Parathyroid adenoma (tissue), 2 donors: ENCODE results near the gene ST8SIA5.
"Not testable (repeated sequence)": the region's sequence is repeated elsewhere in the genome, so short reads cannot be mapped to it uniquely, and the experiment has no call there.

ENCODE experiments used
- H2AFZ ChIP-seq: fragments of 300-600 bp; sonication (generic); one replicate; pipeline ENCODE4 v1.7.0; 2017; ENCODE audit warnings: antibody characterized with exemption, mild to moderate bottlenecking
- H3K27ac ChIP-seq: fragments of 300-600 bp; sonication (generic); one replicate; pipeline ENCODE4 v1.7.0; 2017
- H3K27me3 ChIP-seq: fragments of 300-600 bp; sonication (generic); one replicate; pipeline ENCODE4 v1.7.0; 2017; ENCODE audit warnings: low read length; ENCODE audit not compliant: control insufficient read depth, insufficient read depth
- H3K36me3 ChIP-seq: fragments of 300-600 bp; sonication (generic); one replicate; pipeline ENCODE4 v1.7.0; 2017; ENCODE audit warnings: low read length; ENCODE audit not compliant: control insufficient read depth, insufficient read depth
- H3K4me1 ChIP-seq: fragments of 300-600 bp; sonication (generic); one replicate; pipeline ENCODE4 v1.7.0; 2017; ENCODE audit warnings: control low read depth
- H3K4me2 ChIP-seq: fragments of 300-600 bp; sonication (generic); one replicate; pipeline ENCODE4 v1.7.0; 2017; ENCODE audit warnings: low read length
- H3K4me3 ChIP-seq: fragments of 300-600 bp; sonication (generic); one replicate; pipeline ENCODE4 v1.7.0; 2017; ENCODE audit warnings: low read depth, low read length
- H3K79me2 ChIP-seq: fragments of 300-600 bp; sonication (generic); one replicate; pipeline ENCODE4 v1.7.0; 2017; ENCODE audit warnings: control low read depth
- H3K9ac ChIP-seq: fragments of 300-600 bp; sonication (generic); one replicate; pipeline ENCODE4 v1.7.0; 2017; ENCODE audit warnings: mild to moderate bottlenecking
- H3K9me3 ChIP-seq: fragments of 300-600 bp; sonication (generic); one replicate; pipeline ENCODE4 v1.7.0; 2017; ENCODE audit warnings: low read length; ENCODE audit not compliant: control insufficient read depth
- TF ChIP-seq, protein P1 (sequence below): fragments of 300-600 bp; sonication (generic); IDR thresholded peaks from one replicate; pipeline ENCODE4 v1.7.0; 2017; ENCODE audit warnings: antibody characterized with exemption, mild to moderate bottlenecking
- donor health status: primary hyperparathyroidism.

Gene ST8SIA5, protein sequence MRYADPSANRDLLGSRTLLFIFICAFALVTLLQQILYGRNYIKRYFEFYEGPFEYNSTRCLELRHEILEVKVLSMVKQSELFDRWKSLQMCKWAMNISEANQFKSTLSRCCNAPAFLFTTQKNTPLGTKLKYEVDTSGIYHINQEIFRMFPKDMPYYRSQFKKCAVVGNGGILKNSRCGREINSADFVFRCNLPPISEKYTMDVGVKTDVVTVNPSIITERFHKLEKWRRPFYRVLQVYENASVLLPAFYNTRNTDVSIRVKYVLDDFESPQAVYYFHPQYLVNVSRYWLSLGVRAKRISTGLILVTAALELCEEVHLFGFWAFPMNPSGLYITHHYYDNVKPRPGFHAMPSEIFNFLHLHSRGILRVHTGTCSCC

GRCh38 chr18:46756559-46757201 lies at the start of gene ST8SIA5:
Gene ST8SIA5 (minus strand): TSS chr18:46757053. CDS start chr18:46756508, 545 bp downstream.
- Histone ChIP-seq H3K36me3 (no peaks in the 10 kb centered on the region), H2AFZ (peak within 1 kb of the TSS; percentile 72), H3K9ac (peak within 1 kb of the TSS; percentile 75), H3K27ac (peak within 1 kb of the TSS; percentile 96), H3K4me1 (peaks cover 26% of the 10 kb centered on the region), H3K9me3 (no peaks in the 10 kb centered on the region), H3K27me3 (no peaks in the 10 kb centered on the region), H3K4me3 (peak within 1 kb of the TSS; percentile 88), H3K79me2 (peaks cover 21% of the 10 kb centered on the region), H3K4me2 (peak within 1 kb of the TSS; percentile 93)
- TF ChIP-seq, protein P1, sequence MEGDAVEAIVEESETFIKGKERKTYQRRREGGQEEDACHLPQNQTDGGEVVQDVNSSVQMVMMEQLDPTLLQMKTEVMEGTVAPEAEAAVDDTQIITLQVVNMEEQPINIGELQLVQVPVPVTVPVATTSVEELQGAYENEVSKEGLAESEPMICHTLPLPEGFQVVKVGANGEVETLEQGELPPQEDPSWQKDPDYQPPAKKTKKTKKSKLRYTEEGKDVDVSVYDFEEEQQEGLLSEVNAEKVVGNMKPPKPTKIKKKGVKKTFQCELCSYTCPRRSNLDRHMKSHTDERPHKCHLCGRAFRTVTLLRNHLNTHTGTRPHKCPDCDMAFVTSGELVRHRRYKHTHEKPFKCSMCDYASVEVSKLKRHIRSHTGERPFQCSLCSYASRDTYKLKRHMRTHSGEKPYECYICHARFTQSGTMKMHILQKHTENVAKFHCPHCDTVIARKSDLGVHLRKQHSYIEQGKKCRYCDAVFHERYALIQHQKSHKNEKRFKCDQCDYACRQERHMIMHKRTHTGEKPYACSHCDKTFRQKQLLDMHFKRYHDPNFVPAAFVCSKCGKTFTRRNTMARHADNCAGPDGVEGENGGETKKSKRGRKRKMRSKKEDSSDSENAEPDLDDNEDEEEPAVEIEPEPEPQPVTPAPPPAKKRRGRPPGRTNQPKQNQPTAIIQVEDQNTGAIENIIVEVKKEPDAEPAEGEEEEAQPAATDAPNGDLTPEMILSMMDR, result no peak

DNA sequence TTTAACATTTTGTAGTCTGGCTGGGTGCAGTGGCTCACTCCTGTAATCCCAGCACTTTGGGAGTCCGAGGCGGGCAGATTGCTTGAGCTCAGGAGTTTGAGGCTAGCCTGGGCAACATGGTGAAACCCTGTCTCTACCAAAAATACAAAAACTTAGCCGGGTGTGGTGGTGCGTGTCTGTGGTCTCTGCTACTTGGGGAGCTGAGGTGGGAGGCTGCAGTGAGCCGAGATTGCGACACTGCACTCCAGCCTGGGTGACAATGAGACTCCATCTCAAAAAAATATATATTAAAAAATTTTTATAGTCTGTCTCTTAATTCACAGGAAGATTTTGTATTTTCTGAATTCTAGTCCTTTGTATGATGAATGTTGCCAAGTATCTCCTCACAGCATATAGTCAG lies 39.1 kb upstream of the ST8SIA5 start:
- H3K79me2 ChIP-seq, H3K4me1 ChIP-seq, H2AFZ ChIP-seq, H3K9me3 ChIP-seq, H3K27me3 ChIP-seq, H3K36me3 ChIP-seq, H3K9ac ChIP-seq, H3K4me2 ChIP-seq, H3K4me3 ChIP-seq, H3K27ac ChIP-seq: not testable (repeated sequence)

GRCh38 chr18:46794607-46795006 lies 37.8 kb upstream of the ST8SIA5 start:
- TF ChIP-seq, protein P1, result no peak
- no peak overlapping the region for H3K4me2 ChIP-seq
- H3K9me3 ChIP-seq, result no peaks in the 10 kb centered on the region
- H3K27ac ChIP-seq, result no peak overlapping the region
- H3K36me3 ChIP-seq, result no peaks in the 10 kb centered on the region
- H3K79me2 ChIP-seq, result peaks cover 2% of the 10 kb centered on the region
- no peaks in the 10 kb centered on the region for H3K4me1 ChIP-seq
- no peak overlapping the region for H3K9ac ChIP-seq
- no peak overlapping the region for H3K4me3 ChIP-seq
- no peak overlapping the region for H2AFZ ChIP-seq
- no peaks in the 10 kb centered on the region for H3K27me3 ChIP-seq

DNA sequence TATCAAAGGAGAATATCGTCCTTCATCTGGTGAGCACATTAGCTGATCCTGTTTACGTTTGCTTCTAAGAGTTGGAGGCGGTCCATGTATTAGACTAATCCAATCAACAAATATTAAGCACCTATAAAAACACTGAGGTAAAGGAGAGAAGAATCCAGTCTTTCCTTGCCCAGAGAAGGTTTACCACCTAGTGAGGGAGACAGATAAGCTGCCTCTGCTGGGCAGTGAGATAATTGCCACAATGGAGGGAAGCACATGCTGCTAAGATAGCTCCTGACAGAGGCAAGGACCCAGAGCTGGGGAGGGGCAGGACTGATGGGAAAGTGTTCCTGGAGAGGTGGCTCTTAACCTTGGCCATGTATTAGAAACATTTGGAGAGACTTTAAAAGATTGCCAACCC lies 36.7 kb upstream of the ST8SIA5 start:
- H3K4me1 ChIP-seq, result no peaks in the 10 kb centered on the region
- H3K79me2 ChIP-seq, result peaks cover 2% of the 10 kb centered on the region
- H3K4me2 ChIP-seq, result no peak overlapping the region
- H2AFZ ChIP-seq, result no peak overlapping the region
- H3K27me3 ChIP-seq, result no peaks in the 10 kb centered on the region
- no peak overlapping the region for H3K4me3 ChIP-seq
- no peaks in the 10 kb centered on the region for H3K9me3 ChIP-seq
- H3K36me3 ChIP-seq, result no peaks in the 10 kb centered on the region
- H3K27ac ChIP-seq, result no peak overlapping the region
- TF ChIP-seq, protein P1, result peak; percentile 18
- no peak overlapping the region for H3K9ac ChIP-seq

- TF ChIP-seq, protein P1, result no peak
These were observed 32.2 kb upstream of the ST8SIA5 start for GRCh38 chr18:46789088-46789487.

More at GRCh38 chr18:46789088-46789487, 32.2 kb upstream of the ST8SIA5 start:
- Histone ChIP-seq H3K27me3 (no peaks in the 10 kb centered on the region), H3K4me3 (no peak overlapping the region), H3K79me2 (peaks cover 2% of the 10 kb centered on the region), H3K9me3 (no peaks in the 10 kb centered on the region), H3K4me2 (no peak overlapping the region), H3K4me1 (no peaks in the 10 kb centered on the region), H3K9ac (no peak overlapping the region), H3K27ac (no peak overlapping the region), H3K36me3 (no peaks in the 10 kb centered on the region), H2AFZ (no peak overlapping the region)
